GM19035 (cell line): ENCODE measurements around the gene SPACA7.
"Not testable (repeated sequence)": the region's sequence is repeated elsewhere in the genome, so short reads cannot be mapped to it uniquely, and the experiment has no call there.

Source experiments
- ATAC-seq: cut with Tn5 transposase; IDR thresholded peaks from one replicate; pipeline ENCODE4 v1.9.1; 2021; ENCODE audit not compliant: unreplicated experiment

Gene SPACA7

DNA sequence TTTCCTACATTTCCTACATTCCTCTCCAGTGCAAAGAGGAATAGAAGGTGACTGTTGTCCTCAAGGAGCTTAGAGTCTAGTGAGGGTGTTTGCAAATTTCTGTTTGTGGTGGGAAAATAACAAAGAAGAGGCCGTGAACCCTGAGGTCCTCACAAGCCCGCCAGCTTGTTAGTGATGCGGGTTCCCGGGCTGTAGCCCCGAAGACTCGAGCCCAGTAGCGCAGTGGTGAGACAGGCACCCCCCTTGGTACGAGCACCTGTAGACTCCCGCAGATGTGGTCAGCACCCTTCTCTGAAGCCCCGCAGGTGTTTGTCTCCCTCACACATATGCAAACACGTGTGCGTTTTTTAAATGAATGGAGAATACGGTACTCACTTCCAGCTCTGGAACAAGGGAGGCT, 26.5 kb upstream of the SPACA7 start:
- ATAC-seq, result no peak

DNA sequence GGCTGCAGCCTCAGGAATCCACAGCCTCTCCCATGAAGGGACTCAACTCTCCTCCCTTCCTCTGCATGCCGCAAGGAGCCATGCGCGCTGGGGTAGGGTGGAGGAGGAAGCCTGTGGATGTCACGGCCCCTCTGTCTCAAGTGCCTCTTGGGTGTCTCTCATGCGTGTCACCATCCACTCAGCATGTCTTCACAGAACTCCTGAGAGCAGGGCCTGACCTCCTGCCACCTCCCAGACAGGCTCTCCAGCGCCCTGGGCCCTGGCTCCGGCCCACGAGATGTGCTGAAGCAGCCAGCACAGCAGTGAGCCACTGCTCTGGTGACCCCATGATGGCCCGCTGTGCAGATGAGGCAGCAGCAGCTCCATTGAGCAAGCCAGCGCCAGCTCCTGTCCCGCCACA, 25.9 kb upstream of the SPACA7 start:
- ATAC-seq, result no peak

DNA sequence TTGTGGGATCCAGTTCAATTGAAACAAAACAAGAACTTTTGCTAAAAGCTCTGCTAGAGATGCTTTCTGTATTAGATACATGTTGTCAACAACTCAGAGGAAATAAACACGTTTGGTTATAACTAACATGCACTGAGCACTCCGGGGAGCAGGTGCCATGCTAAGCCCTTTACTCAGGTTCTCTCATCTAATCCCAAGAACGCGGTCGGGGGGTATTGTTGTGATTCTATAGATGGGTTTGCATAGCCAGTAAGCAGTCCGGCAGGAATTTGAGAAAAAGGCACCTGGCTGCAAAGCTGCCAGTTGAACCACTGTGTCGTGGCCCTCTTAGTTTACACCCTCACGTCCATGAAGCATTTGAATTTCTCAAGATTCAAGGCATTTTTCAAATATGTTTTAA, 24.3 kb upstream of the SPACA7 start:
- no peak for ATAC-seq

DNA sequence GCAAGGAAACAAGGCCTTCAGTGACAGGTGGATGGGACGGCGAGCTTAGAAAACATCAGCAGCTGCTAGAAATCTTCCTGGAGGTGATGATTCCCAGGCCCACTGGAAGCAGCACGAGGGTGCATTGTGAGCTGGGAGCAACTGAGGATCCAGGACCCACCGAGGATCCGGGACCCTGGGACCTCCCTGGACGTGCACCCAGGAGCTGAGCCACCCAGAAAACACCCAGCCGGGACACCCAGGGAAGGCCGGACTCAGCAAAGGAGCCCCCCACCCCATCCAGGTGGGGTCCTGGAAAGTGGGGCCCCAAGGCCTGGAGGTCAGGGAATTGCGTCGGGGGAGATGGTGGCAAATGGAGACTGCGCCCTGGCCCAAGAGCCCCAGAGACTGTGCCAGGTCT, 22.3 kb upstream of the SPACA7 start:
- no peak for ATAC-seq

DNA sequence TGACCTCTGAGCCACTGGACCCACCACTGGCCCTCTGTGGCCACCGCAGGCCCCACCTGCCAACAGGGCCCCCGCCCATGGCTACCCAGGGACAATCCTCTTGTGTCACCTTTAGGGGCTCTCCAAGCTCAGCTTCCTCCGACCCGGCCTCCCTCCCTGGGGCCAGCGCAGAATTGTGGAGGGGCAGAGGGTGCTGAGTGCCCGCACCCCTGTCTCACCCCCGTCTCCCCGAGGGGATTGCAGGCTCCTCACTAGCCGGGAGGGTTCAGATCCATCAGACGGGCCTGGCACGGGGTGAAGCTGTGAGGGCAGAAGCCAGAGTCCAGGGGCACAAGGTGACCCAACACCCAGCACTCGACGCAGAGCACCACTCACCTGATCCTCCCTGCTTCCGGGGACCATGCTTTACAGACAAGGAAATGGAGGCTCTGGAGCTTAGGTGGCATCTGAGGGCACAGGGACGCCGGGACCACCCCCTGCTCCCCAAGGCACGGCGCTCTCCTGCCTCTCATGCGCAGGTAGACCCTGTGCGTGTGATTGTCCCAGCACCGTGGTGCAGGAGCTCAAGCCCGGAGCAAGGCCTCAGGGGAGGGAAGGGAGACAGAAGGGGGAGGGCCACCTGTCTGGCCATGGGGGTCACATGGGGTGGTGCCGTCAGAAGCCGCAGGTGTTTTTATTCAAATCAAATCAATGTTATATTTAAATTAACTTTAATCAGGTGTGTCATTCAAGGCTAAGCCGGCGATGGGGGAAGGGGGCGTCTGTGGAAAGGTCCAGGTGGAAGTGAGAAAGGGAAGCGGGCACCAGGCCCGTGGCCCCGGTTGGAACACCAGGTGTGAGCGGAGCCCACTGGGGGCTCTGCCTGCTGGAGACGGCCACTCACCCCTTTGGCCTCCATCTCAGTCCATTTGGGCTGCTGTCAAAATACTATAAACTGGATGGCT, 21.6 kb upstream of the SPACA7 start:
- ATAC-seq, result no peak

DNA sequence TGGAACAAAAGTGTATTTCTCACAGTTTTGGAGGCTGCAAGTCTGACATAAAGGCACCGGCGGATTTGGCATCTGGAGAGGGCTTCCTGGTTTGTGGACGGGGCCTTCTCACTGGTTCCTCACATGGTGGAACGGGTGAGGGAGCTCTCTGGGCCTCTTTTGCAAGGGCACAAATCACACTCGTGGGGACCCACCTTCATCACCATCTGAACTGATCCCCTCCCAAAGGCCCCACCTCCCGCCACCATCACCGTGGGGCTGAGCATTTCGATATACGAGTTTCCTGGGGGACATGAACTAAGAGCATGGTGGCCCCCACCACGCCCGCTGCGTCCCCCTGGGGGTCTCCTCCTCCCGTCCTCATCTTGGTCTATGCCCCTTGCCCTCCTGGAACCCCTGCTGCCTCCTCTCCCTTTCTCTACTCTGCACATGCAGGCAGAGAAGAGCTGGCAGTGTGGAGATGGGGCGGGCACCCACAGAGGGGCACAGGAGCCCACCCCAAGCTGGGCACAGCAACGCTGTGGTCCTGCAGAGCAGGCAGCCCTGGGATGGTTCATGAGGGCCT, 20.8 kb upstream of the SPACA7 start:
- no peak for ATAC-seq

DNA sequence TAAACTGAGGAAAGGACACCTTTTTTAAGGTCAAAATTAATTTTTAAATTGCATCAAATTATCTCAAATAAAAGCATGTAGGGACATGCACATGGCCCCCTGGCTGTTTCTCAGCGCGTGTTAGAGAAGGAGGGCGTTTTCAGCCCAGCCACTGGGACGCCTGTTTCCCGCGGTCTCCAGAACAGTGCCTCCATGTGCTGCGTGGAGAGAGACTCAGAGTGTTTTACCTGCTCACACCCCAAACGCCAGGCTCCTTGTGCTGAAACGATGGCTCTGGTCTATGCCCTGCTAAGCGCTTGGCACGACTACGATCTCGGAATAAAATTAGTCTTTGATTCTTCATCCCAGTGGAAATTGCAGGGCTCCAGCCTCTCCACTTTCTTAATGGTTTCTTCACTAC, 20.0 kb upstream of the SPACA7 start:
- no peak for ATAC-seq

DNA sequence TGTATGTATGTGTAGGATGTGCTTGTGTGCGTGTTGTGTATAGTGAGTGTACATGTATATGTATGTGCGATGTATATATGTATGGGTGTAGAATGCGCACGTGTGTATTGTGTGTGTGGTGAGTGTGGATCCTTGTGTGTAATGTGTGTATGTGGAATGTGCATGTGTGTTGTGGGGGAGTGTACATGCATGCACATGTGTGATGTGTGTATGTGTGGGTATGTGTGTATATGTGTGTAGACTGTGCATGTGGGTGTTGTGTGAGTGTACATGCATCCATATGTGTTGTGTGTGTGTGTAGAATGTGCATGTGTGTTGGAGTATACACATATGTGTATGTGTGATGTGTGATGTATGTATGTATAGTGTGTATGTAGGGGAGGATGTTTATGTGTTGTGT, 18.0 kb upstream of the SPACA7 start:
- ATAC-seq, result no peak

DNA sequence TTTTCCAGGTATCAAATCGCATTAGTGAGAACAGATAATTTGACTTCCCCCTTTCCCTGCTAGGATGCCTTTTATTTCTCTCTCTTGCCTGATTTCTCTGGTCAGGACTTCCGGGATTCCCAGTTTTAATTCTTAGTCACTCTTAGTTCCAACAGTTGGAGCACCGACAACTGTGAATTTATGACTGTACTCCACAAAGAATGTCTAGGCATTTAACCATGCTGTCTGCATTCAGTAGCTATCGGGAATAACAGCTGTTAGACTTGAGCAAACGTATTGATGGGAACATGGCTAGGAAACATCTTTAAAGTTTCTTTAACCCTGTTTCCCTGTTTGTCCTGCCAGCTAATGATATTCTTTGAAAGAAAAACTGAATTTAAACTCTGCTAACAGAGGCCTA, 14.1 kb upstream of the SPACA7 start:
- no peak for ATAC-seq

DNA sequence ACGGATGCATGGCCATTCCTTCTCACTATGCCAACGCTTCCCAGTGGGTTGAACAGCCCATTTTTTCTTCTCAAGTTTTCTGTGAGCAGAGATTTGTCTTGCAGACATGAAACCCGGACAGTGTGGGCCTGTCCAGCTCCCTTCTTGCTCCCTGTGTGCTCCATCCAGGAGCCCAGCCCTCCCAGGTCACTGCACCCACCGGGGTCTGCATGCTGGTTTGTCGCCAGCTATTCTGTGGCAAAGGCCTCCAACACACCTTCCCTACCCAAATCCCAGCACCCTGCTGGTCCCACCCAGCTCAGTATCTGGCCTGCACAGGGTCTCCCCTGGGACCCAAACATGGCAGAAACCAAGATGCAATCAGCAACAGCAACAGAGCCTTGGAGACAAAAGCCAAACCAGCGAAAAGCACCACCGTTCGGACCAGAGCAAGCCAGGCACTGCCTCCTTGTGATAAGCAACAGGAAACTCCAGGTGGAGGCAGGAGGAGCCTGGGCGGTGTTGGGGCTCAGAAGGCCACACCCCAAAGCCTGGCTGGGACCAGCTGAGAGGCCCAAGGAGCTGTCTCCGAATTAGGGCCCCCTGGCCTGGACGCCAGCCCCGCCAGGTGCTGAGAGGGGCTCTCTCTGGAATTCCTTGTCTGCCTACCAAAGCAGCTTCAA, 12.2 kb upstream of the SPACA7 start:
- no peak for ATAC-seq

DNA sequence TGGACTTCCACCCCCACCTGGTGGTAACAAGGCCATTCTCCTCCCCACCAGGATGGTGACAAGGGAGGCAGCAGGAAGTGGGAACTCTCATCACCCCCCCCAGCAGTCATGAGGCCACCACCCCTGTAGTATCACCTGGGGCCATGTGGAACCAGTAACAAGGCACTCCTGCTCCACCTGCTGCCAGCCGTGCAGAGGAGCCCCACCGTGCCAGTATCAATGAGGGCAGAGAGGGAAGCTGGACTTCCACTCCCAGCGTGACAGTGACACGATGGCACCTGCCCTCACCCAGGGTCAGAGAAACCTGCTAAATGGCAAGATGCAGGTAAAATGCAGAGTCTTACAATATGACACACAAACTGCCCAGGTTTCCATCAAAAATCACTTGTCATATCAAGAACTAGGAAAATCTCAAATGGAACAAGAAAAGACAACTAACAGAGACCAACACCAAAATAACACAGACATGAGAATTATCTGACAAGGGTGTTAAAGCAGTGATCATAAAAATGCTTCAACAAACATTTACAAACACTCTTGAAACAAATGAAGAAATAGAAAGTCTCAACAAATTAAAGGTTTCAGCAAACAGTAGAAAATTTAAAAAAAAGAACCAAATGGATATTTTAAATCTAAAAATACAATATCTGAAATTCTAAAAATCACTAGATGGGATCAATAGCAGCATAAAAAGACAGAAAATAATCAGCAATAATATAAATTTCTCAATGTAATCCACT, 9.1 kb upstream of the SPACA7 start:
- no peak for ATAC-seq

DNA sequence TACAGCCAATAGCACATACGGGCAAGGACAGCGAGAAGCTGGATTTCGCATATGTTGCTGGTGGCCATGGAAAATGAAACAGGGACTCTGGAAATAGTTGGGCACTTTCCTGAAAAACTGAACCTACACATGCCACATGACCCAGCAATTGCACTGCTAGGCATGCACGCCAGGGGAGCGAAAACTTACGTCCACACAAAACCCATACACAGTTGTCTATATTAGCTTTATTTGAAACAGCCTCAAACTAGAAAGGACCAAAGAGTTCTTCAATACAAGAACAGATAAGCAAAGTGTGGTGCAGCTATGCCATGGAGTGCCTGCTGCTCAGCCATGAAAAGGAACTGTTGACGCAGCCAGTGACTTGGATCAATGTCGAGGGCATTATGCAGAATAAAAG, 7.3 kb upstream of the SPACA7 start:
- no peak for ATAC-seq

DNA sequence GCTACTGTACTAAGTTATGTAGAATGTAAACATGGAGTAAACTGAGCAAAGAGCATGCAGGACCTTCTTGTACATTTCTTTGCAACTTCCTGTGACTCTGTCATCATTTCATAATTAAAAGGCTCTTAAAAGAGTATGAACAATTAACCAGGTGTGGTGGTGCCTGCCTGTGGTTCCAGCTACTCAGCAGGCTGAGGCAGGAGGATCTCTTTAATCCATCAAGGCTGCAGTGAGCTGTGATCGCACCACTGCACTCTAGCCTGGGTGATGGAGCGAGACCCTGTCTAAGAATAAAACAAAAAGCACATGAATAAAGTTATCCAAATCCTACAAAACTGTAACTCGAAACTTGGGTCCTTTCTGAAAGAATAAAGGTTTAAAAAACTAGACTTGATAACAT, 5.8 kb upstream of the SPACA7 start:
- no peak for ATAC-seq

DNA sequence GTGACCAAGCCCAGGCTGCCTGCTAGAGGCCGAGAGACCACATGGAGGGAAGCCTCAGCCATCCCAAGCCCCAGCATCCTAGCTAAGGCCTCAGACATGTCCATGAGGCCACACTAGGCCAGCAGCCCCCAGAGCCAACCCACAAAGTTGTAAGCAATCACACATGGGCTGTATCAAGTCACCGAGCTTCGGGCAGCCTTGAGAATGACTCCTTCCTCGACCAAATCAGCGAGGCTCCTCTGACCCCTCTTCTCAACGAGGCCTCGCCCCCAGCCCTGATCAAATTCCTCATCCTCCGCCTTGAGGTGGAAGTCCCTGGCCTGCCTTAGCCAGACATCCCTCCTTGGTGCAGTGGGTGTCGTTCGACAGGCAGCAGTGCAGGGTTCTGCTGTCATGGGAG, 1.9 kb upstream of the SPACA7 start:
- ATAC-seq, result no peak

DNA sequence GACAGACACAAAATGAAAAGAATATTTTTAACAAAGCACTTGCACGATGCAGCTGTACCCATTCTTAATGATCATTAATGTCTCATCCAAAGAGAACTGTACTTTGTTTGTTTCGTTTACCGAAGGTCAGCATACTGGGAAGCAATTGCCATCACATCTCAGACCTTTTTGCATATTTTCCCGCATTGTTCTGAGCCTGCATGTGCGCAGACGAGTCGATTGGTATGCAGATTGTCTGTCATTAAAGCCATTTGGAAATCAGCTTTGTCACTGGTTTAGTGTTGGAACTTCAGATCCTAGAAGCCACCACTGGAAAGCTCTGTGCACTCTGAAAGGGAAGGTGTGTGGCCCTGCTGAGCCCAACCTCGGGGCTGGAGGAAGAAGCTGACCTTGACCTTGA, 15.6 kb downstream of the SPACA7 start:
- ATAC-seq, result no peak

DNA sequence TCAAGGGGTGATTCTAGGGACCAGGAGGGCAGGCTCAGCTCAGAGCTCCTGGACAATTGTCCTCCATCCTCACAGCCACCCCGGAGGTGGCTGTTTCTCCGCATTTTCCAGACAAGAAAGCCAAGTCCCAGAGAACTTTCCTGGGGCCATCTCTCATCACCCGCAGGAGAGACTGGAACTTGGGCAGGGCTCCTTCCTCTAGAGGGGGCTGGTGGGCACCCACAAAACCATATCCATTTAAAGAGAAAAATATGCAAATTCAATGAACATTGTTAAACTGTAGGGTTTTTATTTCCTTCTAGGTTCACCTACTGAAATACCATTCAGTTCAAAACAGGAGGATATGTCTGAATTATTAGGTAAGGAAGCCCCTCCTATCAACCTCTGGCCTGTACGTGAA, 16.6 kb downstream of the SPACA7 start:
- ATAC-seq, result no peak

DNA sequence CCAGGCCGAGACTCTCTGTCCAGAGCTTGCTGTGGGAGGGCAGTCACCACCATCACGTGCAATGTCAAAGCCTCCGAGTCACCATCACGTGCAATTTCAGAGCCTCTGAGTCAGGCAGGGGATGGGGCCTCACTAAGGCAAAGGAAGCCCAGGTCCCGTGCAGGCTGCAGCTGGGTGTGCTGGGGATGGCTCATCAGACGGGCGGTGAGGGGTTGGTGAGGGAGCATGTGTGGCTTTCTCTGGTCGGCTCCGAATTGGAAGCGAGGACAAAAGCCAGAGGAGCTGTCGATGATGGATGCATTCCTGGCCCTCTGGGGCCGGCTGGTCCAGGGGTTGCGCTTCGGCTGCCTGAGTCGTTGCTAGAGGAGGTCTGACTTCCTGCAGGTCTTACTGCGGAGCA, 18.9 kb downstream of the SPACA7 start:
- not testable (repeated sequence) for ATAC-seq

DNA sequence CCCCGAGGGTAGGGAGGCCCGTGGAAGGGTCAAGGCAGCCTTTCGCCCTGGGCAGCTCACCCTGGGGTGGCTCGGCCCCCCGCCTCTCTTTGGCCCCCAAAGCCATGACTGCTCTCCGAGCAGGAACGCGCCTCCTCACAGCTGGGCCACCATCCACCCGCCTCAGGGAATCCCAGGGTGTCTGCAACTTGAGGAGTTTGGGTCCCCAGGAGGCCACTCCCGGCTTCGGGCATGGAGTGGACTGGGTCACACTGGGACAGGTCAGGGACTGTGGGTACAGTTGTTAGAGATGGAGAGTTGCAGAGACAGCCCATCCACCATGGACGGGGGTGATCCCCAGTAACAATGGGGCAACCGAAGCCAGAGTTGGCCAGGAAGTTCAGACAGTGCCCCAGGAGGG, 19.8 kb downstream of the SPACA7 start:
- ATAC-seq, result not testable (repeated sequence)

DNA sequence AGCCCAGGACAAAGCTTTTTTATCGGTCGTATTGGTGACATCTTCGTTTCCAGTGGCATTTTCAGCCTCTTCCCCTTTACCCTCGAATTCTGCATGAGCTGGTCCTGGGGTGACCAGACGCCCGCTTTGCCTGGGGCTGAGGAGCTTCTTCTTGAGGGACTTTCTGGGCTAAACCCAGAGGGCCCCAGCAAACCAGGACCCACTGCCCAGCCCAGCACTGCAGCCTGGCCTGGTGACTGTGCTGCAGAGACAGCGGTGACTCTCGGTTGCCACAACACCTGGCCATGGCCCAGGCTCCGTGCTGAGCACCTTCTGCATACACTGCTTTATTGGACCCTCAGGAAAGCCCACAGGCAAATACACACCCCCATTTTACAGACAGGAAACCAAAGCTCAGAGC, 21.0 kb downstream of the SPACA7 start:
- no peak for ATAC-seq

DNA sequence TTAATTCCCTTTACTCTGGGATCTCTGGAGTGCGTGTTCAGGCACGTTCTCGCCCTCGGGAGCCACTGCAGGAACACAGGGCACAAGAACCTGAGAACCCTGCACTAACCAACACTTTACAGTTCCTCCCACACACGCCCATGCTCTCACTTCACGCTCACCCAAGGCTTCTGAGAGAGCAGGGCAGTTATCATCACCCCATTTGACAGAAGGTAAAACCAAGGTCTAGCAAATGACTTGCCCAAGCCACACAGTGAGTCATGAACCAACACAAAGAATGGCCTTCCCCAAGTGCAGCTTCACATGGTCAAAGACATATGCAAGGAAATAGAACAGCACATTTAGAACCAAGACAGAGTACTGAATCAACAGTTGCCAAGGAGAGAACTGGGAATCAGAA, 22.2 kb downstream of the SPACA7 start:
- not testable (repeated sequence) for ATAC-seq

DNA sequence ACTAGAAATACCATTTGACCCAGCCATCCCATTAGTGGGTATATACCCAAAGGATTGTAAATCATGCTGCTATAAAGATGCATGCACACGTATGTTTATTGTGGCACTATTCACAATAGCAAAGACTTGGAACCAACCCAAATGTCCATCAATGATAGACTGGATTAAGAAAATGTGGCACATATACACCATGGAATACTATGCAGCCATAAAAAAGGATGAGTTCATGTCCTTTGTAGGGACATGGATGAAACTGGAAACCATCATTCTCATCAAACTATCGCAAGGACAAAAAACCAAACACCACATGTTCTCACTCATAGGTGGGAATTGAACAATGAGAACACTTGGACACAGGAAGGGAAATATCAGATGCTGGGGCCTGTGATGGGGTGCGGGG, 33.7 kb downstream of the SPACA7 start:
- not testable (repeated sequence) for ATAC-seq
